NCI-H2107 treated with DMSO at 0.1 percent for 48 hours (cell line): Measurements from ENCODE around the gene HPSE.

ENCODE experiments used
- DNase-seq: peaks from one replicate; lab custom pipeline; 2025; ENCODE audit not compliant: unreplicated experiment; lab: John Stamatoyannopoulos, UW

HPSE gene

GRCh38 chr4:83250687-83251446 is 83.8 kb downstream of the HPSE start:
- no peak for DNase-seq

- DNase-seq: no peak
These were observed 86.2 kb downstream of the HPSE start for GRCh38 chr4:83248486-83248885.

GRCh38 chr4:83247415-83248357 is 87.0 kb downstream of the HPSE start:
- no peak for DNase-seq
